IPS DF 6.9 (cell line): ENCODE measurements around the gene DLGAP1.

ENCODE experiments used
- DNase-seq: peaks from one replicate; pipeline ENCODE4 v3.0.0-alpha.2; 2013; ENCODE audit warnings: low read depth, low spot score
- H3K27ac ChIP-seq: one replicate; pipeline ENCODE4 v1.5.1; 2013; ENCODE audit warnings: low read length, control low read depth
- H3K27me3 ChIP-seq: 2 replicates; pipeline ENCODE4 v1.6.1; 2013; ENCODE audit warnings: mild to moderate bottlenecking, low read length; ENCODE audit not compliant: control insufficient read depth, insufficient read depth
- H3K36me3 ChIP-seq: 2 replicates; pipeline ENCODE4 v1.6.1; 2013; ENCODE audit warnings: low read length; ENCODE audit not compliant: control insufficient read depth, insufficient read depth
- H3K4me1 ChIP-seq: 2 replicates; pipeline ENCODE4 v1.6.1; 2013; ENCODE audit warnings: low read length; ENCODE audit not compliant: control insufficient read depth, insufficient read depth
- H3K4me3 ChIP-seq: 2 replicates; pipeline ENCODE4 v1.5.1; 2013; ENCODE audit warnings: mild to moderate bottlenecking, low read length
- H3K9me3 ChIP-seq: 2 replicates; pipeline ENCODE4 v1.6.1; 2013; ENCODE audit warnings: low read length, inconsistent platforms; ENCODE audit not compliant: control insufficient read depth, insufficient read depth
- WGBS: extraction: QIAGEN DNeasy Blood & Tissue Kit; methylation state at CpG from one replicate; pipeline ENCODE4 v1.1.7; 2013; ENCODE audit warnings: mixed read lengths, missing lambda C conversion rate; ENCODE audit not compliant: insufficient read length, insufficient coverage; 5-methylcytosine and 5-hydroxymethylcytosine counted together

DLGAP1 gene

DNA sequence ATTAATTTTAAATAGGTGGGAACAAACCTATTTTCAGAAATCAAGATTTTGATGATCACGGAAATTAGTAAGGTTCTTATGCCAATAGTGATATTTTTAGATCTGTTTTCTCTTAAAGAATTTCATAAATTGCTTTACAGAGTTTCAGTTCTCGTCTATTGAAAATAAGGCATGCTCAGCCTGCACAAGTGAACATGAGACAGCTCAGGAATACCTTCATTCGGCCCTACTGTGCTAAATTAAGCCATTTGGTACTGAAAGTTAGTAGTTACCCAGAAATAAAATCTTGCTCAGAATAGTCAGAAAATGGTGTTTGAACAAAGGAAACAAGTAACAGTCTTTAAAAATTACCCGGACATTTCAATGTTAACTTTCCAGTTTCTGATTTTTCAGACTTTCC is 60.4 kb downstream of the DLGAP1 start:
- Histone ChIP-seq H3K27ac (no peak overlapping the region), H3K9me3 (no peaks in the 10 kb centered on the region), H3K4me3 (no peak overlapping the region), H3K27me3 (no peaks in the 10 kb centered on the region), H3K36me3 (no peaks in the 10 kb centered on the region), H3K4me1 (no peaks in the 10 kb centered on the region; the same call in 1 of the 2 replicates)
- DNase-seq, result no peak
- WGBS, result no CpG with 5 or more reads among the region's 4 CpGs

DNA sequence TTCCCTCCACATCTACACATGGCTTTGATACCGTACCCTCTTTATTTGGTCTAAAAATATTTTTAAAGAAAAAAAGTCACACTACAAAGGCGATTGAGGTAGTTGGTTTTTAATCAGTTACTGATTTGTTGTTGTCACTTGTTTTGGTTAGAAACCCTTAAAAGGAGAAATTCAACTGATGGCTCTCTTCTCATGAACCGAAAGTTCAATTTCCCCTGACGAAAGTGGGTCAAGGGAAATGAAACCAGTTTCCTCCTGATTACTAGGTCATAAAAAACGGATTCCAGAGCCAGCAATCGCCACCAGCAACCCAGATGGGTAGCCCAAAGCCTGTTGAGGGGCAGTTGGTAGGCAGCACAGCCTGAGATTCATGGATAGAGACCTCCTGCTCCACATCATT is 63.2 kb downstream of the DLGAP1 start:
- no peaks in the 10 kb centered on the region for H3K36me3 ChIP-seq
- H3K27me3 ChIP-seq, result no peaks in the 10 kb centered on the region
- no peak for DNase-seq
- no peaks in the 10 kb centered on the region; the same call in 1 of the 2 replicates for H3K4me1 ChIP-seq
- no peak overlapping the region for H3K27ac ChIP-seq
- no peaks in the 10 kb centered on the region for H3K9me3 ChIP-seq
- H3K4me3 ChIP-seq, result no peak overlapping the region
- WGBS, result no CpG with 5 or more reads among the region's 6 CpGs

DNA sequence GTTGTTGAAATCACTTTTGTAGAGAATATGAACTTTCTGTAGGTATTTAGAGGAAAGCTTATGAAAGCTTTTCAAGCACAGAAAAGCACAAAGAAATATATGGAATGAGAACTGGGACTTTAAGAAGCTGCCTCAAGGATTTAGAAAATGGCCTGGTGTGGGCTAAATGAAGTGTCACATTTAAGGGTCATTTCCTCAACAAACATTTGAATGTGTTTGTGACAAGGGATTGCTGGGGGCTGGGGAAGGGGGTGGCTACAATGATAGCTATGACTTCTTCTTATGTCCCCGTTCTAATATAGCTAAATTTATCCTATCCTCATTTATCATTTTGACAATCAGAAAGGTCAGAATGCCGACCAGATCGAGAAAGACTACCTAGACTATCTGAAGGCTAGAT is 69.2 kb downstream of the DLGAP1 start:
- no peak for DNase-seq
- Histone ChIP-seq H3K27me3 (no peaks in the 10 kb centered on the region), H3K27ac (no peak overlapping the region), H3K4me1 (no peaks in the 10 kb centered on the region), H3K36me3 (no peaks in the 10 kb centered on the region), H3K9me3 (no peaks in the 10 kb centered on the region), H3K4me3 (no peak overlapping the region)
- WGBS, result no CpG with 5 or more reads among the region's 3 CpGs

DNA sequence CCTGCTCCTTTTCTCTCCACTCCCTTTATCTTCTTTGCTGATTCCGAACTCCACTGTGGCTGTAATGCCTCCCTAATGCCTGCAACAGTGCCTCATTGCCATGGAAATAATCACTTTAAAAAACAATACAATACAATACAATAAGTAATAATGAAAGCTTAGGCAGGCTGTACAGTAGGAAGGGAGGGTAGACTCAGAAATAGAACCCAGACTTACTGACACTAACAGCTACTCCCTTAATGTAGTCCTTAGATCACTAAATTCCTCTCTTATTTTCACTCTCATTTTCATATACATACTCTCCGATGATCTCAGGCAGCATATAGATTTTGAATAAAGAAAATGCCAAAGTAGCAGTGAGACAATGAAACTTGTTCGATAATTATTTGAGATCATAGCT is 70.2 kb downstream of the DLGAP1 start:
- Histone ChIP-seq H3K4me1 (no peaks in the 10 kb centered on the region), H3K36me3 (no peaks in the 10 kb centered on the region), H3K27me3 (no peaks in the 10 kb centered on the region), H3K4me3 (no peak overlapping the region), H3K9me3 (no peaks in the 10 kb centered on the region), H3K27ac (no peak overlapping the region)
- no CpG with 5 or more reads among the region's 3 CpGs for WGBS
- DNase-seq, result no peak

DNA sequence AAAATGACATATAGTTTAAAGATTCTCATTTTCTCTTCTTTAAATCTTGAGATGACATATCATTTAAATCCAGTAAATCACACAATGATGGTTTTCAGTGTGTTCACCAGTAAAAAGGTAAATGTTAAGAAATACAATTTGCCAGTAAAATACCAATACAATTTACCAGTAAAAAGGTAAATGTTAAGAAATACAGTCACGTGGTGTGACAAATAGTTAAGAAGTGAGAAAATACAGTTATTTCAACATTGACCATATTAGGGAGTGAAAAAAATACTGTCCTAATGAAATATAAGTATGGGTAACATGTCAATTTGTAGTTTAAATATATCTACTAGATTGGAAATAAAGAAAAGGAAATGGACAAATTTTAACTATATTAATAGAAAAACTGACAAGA is 80.5 kb downstream of the DLGAP1 start:
- H3K4me1 ChIP-seq, result no peaks in the 10 kb centered on the region
- no CpG with 5 or more reads among the region's 1 CpG for WGBS
- H3K27me3 ChIP-seq, result no peaks in the 10 kb centered on the region

DNA sequence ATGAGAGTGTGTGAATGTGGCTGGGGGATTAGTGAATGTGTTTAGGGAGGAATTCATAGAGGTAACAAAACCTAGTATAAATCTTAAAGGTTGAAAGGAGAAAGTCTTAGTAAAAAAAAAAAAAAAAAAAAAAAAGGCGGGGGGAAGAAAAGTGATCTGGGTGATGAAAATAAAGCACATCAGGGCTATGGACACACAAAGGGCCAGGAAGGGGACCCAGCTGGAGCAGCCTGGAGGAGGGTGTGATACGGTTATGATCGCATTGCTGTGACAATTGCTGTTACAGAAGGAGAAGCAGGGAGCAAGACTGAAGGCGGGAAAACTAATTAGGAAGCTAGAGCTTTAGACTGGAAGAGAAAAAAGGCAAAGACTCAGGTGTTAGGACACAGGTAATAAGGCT is 85.4 kb downstream of the DLGAP1 start:
- no CpG with 5 or more reads among the region's 4 CpGs for WGBS
- Histone ChIP-seq H3K27me3 (no peaks in the 10 kb centered on the region), H3K27ac (no peak overlapping the region), H3K4me1 (no peaks in the 10 kb centered on the region), H3K4me3 (no peak overlapping the region), H3K36me3 (no peaks in the 10 kb centered on the region), H3K9me3 (no peaks in the 10 kb centered on the region)
- DNase-seq, result no peak

More for the DNA sequence above, 80.5 kb downstream of the DLGAP1 start:
- H3K36me3 ChIP-seq, result no peaks in the 10 kb centered on the region
- no peaks in the 10 kb centered on the region for H3K9me3 ChIP-seq
- H3K4me3 ChIP-seq, result no peak overlapping the region
- DNase-seq, result no peak
- no peak overlapping the region for H3K27ac ChIP-seq

DNA sequence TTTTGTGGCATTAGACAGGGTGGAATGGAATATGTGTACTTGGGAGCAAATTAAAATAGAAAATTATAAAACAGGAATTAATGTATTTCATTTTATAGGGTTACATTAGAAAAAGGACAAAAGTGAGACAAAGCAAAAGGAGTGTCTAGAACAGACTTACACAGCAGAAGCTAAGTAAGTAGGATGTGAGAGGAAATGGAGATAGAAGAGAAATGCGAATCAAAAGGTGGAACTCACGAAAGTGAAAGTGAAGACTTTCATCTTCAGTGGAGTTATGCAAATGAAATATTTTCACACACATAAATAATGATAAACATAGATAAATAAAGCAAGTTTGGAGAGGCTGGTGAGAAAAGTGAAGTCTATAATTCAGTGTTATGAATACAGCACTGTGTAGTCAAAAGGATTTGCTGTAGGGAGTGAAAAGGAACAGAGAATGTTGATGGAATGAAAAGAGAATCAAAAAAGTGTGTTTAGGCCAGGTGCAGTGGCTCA is 94.8 kb downstream of the DLGAP1 start:
- DNase-seq, result no peak
- H3K36me3 ChIP-seq, result no peaks in the 10 kb centered on the region
- no CpG with 5 or more reads among the region's 2 CpGs for WGBS

DNA sequence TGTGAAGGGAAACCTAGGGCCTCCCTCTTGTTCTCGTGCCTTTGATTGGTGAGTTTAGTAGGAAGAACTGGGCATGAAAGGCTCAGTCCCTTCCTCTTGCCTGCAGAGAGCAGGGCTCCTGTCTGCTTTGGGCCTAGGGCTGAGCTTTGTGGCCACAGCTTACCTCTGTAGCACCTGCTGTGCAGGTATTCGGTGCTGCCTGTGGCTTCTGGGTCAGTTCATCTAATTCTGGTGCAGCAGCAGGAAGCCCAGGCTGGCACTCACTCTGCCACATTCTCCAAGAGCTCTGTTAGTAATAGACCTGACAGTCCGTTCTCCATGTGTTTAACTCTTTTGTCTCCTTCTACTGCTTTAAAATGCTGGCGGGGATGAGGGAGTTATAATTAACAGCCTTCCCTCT is 96.5 kb downstream of the DLGAP1 start:
- H3K9me3 ChIP-seq, result no peaks in the 10 kb centered on the region
- no CpG with 5 or more reads among the region's 4 CpGs for WGBS
- no peak for DNase-seq
- no peaks in the 10 kb centered on the region for H3K36me3 ChIP-seq
- no peak overlapping the region for H3K27ac ChIP-seq
- H3K4me3 ChIP-seq, result no peak overlapping the region
- no peaks in the 10 kb centered on the region for H3K27me3 ChIP-seq
- peaks cover 5% of the 10 kb centered on the region; the same call in 1 of the 2 replicates for H3K4me1 ChIP-seq

More for the DNA sequence above, 94.8 kb downstream of the DLGAP1 start:
- Histone ChIP-seq H3K4me1 (peaks cover 1% of the 10 kb centered on the region; the same call in 1 of the 2 replicates), H3K27me3 (no peaks in the 10 kb centered on the region), H3K27ac (no peak overlapping the region), H3K4me3 (no peak overlapping the region), H3K9me3 (no peaks in the 10 kb centered on the region)

DNA sequence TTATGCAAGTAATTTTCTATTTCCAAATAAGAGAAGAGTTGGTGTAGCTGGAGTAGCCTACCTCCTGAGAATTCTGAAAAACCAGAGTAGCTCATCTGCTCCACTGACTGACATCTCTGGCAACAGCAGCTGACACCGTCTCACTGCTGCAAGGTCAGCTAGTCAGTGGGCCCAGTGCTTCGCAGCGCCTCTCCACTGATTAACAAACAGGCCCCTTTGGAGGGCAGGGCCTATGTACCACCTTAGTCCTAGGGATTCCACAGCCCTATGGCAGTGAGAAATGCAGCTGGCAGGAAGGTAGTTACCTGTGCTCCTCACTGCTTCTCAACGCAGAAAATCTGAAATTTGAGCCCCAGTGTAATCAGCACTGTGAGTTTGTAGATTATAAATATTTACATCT is 97.5 kb downstream of the DLGAP1 start:
- no peak for DNase-seq
- H3K4me1 ChIP-seq, result peaks cover 7% of the 10 kb centered on the region; the same call in 1 of the 2 replicates
- H3K27me3 ChIP-seq, result no peaks in the 10 kb centered on the region
- no peak overlapping the region for H3K4me3 ChIP-seq
- no peak overlapping the region for H3K27ac ChIP-seq
- WGBS, result no CpG with 5 or more reads among the region's 4 CpGs
- no peaks in the 10 kb centered on the region for H3K36me3 ChIP-seq
- H3K9me3 ChIP-seq, result no peaks in the 10 kb centered on the region

DNA sequence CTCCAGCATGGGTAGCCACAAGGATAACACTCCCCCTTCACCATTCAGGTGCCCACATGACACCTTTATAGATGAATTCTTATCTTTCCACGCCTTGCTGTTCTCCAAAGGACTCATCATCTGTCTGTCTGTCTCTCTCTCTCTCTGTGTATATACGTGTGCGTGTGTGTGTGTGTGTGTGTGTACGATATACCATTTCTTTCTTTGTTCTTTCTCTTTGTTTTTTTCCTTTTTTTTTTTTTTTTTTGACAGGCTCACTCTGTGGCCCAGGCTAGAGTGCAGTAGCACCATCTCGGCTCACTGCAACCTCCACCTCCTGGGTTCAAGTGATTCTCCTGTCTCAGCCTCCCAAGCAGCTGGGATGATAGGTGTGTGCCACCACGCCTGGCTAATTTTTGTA is 98.2 kb downstream of the DLGAP1 start:
- no CpG with 5 or more reads among the region's 6 CpGs for WGBS

DNA sequence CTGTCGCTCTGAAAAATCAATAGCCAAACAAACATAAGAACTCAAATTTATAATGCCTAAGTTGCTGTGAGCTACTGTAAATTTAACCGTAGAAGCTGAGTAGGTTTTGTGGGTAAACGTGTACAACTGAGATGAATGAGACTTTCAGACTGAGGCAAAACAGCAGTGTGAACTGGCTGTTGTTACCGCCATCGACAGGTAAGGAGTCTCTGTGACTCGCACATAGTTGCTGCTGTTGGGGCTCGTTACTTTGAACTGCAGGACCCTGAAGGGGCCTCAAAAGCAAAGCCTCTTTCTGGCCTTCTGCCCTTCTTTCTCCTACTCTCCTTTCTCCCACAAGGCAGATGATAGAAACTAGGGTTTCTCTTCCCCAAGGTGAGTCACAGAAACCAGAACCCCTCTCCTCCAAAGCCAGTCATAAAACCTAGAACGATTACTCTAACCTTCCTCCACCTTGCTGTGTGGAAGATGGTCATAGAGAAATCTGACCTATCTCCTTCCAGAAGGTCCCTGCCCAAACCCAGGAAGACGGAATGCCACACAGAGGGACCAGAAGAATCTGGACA is 101.2 kb downstream of the DLGAP1 start:
- no peak overlapping the region for H3K4me3 ChIP-seq
- DNase-seq, result no peak
- no CpG with 5 or more reads among the region's 9 CpGs for WGBS
- no peaks in the 10 kb centered on the region for H3K9me3 ChIP-seq
- no peaks in the 10 kb centered on the region for H3K27me3 ChIP-seq
- H3K27ac ChIP-seq, result no peak overlapping the region
- peaks cover 6% of the 10 kb centered on the region; the same call in 1 of the 2 replicates for H3K4me1 ChIP-seq
- H3K36me3 ChIP-seq, result no peaks in the 10 kb centered on the region

More for the DNA sequence above, 98.2 kb downstream of the DLGAP1 start:
- no peak overlapping the region for H3K27ac ChIP-seq
- DNase-seq, result no peak
- no peaks in the 10 kb centered on the region for H3K36me3 ChIP-seq
- no peak overlapping the region for H3K4me3 ChIP-seq
- peaks cover 7% of the 10 kb centered on the region; the same call in 1 of the 2 replicates for H3K4me1 ChIP-seq
- H3K9me3 ChIP-seq, result no peaks in the 10 kb centered on the region
- no peaks in the 10 kb centered on the region for H3K27me3 ChIP-seq
